Suprapubic skin (tissue), 4 donors: ENCODE data around the gene IST1. TPM values are rescaled to one million over a fixed set of nuclear protein-coding genes. Genes with fewer than 3 reads are reported as not detected.
A peak's percentile ranks its signal among the peaks of the same experiment; 100 is the strongest.

ENCODE experiments used
- DNase-seq, 2 donors: peaks; one replicate each; pipeline ENCODE4 v3.0.0-alpha.2; 2019; ENCODE audit warnings: low spot score in 2 of 2
- H3K27ac ChIP-seq: fragments of 200-600 bp; sonication (generic); one replicate; pipeline ENCODE4 v1.5.1; 2019
- H3K27me3 ChIP-seq: fragments of 200-600 bp; sonication (generic); one replicate; pipeline ENCODE4 v1.5.1; 2019
- H3K36me3 ChIP-seq: fragments of 200-600 bp; sonication (generic); one replicate; pipeline ENCODE4 v1.5.1; 2019
- H3K4me1 ChIP-seq: fragments of 200-600 bp; sonication (generic); one replicate; pipeline ENCODE4 v1.5.1; 2019
- H3K4me3 ChIP-seq: fragments of 200-600 bp; sonication (generic); one replicate; pipeline ENCODE4 v1.5.1; 2019; ENCODE audit warnings: mild to moderate bottlenecking
- H3K9me3 ChIP-seq: fragments of 200-600 bp; sonication (generic); one replicate; pipeline ENCODE4 v1.5.1; 2019
- EP300 ChIP-seq: sonication (generic); formaldehyde crosslinking; IDR thresholded peaks from one replicate; pipeline ENCODE4 v1.6.1; 2017; ENCODE audit warnings: antibody characterized with exemption
- POLR2A ChIP-seq, 2 donors: fragments of 450-650 bp; IDR thresholded peaks; one replicate each; pipeline ENCODE4 v1.6.1; 2017; ENCODE audit warnings: antibody characterized with exemption in 2 of 2, mild to moderate bottlenecking in 2 of 2, moderate library complexity in 2 of 2
- POLR2AphosphoS5 ChIP-seq, 3 donors: sonication (generic); formaldehyde crosslinking; IDR thresholded peaks; one replicate each; pipeline ENCODE4 v1.6.1; 2017; ENCODE audit warnings: antibody characterized with exemption in 3 of 3
- WGBS: methylation state at CpG from one replicate; pipeline ENCODE4 v1.1.5; 2018; 5-methylcytosine and 5-hydroxymethylcytosine counted together
- total RNA-seq, 4 donors: library from RNA; depleted of rRNA; stranded (reverse); fragments of >200 nt; gene quantifications; one replicate each; pipeline ENCODE4 v1.1.0, GENCODE V29; 2016
- TF ChIP-seq, protein P1 (sequence below), 2 donors: fragments of 200-600 bp in 1 of 2; fragments of 450-650 bp in 1 of 2; sonication (generic) in 1 of 2; IDR thresholded peaks; one replicate each; pipeline ENCODE4 v1.5.1; 2016 to 2019; ENCODE audit warnings: antibody characterized with exemption in 2 of 2, mild to moderate bottlenecking in 1 of 2, moderate library complexity in 1 of 2

The IST1 gene
- total RNA-seq, 4 donors from 2014 or later: 171 to 405 (median 201) TPM

DNA sequence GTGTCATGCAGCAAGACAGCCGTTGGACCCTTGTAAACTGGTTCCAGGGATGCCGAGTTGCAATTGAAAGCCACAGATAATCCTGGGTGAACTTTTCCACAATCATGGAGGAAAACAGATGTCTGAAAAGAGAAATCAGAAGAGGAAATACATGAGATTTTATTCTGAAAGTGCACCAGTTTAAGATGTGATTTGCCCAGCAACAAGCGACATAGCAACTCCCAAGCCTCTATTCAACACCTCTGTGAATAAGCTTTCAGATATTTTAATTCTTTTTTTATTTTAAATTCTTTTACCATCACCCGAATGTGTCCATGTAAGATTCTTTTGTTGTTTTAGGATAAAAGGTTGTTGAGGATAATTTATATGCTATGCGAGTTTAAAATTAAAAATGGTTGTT lies 58.8 kb downstream of the IST1 start:
- WGBS: 78% methylated on average over 5 of the region's 5 CpGs

GRCh38 chr16:71954699-71955195 lies 59.4 kb downstream of the IST1 start:
- Histone ChIP-seq H3K9me3 (no peaks in the 10 kb centered on the region), H3K4me1 (no peaks in the 10 kb centered on the region), H3K27me3 (no peaks in the 10 kb centered on the region), H3K4me3 (no peak overlapping the region), H3K36me3 (no peaks in the 10 kb centered on the region), H3K27ac (no peak overlapping the region)
- TF ChIP-seq POLR2A (IDR thresholded peaks at IDR 0.05) (no peak), EP300 (no peak), POLR2AphosphoS5 (IDR thresholded peaks at IDR 0.05) (no peak)
- TF ChIP-seq, protein P1, sequence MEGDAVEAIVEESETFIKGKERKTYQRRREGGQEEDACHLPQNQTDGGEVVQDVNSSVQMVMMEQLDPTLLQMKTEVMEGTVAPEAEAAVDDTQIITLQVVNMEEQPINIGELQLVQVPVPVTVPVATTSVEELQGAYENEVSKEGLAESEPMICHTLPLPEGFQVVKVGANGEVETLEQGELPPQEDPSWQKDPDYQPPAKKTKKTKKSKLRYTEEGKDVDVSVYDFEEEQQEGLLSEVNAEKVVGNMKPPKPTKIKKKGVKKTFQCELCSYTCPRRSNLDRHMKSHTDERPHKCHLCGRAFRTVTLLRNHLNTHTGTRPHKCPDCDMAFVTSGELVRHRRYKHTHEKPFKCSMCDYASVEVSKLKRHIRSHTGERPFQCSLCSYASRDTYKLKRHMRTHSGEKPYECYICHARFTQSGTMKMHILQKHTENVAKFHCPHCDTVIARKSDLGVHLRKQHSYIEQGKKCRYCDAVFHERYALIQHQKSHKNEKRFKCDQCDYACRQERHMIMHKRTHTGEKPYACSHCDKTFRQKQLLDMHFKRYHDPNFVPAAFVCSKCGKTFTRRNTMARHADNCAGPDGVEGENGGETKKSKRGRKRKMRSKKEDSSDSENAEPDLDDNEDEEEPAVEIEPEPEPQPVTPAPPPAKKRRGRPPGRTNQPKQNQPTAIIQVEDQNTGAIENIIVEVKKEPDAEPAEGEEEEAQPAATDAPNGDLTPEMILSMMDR (IDR thresholded peaks at IDR 0.05): no peak
- no peak for DNase-seq

More for the DNA sequence above, 58.8 kb downstream of the IST1 start:
- DNase-seq: no peak
- H3K27ac ChIP-seq: no peak overlapping the region
- no peaks in the 10 kb centered on the region for H3K4me1 ChIP-seq
- no peaks in the 10 kb centered on the region for H3K9me3 ChIP-seq
- TF ChIP-seq POLR2AphosphoS5 (IDR thresholded peaks at IDR 0.05): no peak
- TF ChIP-seq POLR2A (IDR thresholded peaks at IDR 0.05): no peak
- TF ChIP-seq EP300: no peak
- TF ChIP-seq, protein P1 (IDR thresholded peaks at IDR 0.05): no peak
- no peaks in the 10 kb centered on the region for H3K27me3 ChIP-seq
- no peaks in the 10 kb centered on the region for H3K36me3 ChIP-seq
- H3K4me3 ChIP-seq: no peak overlapping the region

DNA sequence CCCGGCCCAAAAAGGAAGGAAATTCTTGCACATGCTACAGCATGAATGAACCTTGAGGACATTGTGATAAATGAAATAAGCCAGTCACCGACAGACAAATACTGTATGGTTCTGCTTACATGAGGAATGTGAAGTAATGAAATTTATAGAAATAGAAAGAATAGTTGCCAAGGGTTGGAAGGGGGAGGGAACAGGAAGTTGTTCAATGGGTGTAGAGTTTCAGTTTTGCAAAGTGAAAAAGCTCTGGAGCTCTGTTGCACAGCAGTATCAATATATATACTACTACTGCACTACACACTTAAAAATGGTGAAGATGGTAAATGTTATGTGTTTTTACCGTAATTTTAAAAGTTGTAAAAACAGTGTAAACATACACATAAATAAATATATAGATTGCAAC lies 61.2 kb downstream of the IST1 start:
- TF ChIP-seq, protein P1 (IDR thresholded peaks at IDR 0.05): no peak
- TF ChIP-seq POLR2AphosphoS5 (IDR thresholded peaks at IDR 0.05): no peak
- TF ChIP-seq EP300: no peak
- no peak for TF ChIP-seq POLR2A (IDR thresholded peaks at IDR 0.05)
- Histone ChIP-seq H3K4me1 (no peaks in the 10 kb centered on the region), H3K27me3 (no peaks in the 10 kb centered on the region), H3K9me3 (no peaks in the 10 kb centered on the region), H3K4me3 (no peak overlapping the region), H3K27ac (no peak overlapping the region), H3K36me3 (no peaks in the 10 kb centered on the region)
- no peak for DNase-seq
- 42% methylated on average over 3 of the region's 3 CpGs for whole genome bisulfite sequencing

DNA sequence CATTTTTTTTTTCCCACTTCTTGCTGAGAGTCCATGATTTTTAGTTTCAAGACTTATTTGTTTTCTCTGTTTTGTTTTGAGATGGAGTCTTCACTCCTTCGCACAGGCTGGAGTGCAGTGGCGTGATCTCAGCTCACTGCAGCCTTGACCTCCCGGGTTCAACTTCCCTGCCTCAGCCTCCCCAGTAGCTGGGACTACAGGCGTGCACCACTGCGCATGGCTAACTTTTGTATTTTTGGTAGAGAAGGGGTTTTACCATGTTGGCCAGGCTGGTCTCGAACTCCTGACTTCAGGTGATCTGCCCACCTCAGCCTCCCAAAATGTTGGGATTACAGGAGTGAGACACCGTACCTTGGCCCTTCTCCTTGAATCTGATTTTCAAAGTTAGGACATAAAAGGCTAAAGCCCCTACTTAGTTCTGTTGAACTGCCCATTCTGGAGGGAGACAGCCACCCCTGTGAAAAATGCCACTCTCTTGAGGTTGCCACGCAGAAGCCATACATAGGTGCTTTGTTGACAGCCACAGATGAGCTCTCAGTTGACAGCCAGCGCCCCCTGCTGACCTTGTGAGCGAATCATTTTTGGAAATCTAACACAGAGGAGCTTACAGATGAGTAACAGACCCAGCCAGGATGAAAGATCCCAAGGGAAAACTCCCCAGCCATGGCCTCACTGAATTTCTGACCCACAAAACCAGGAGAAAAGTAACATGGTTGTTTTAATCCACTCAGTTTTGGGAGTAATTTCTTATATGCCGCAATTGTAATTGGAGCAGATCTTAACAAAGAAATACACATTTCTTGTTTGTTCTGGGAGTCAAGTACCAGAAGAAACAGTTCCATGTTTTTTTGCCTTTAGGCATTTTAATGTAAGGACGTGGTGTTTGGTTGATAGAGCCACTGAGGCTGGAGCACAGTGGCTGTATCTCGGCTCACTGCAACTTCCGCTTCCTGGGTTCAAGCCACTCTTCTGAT lies 66.0 kb downstream of the IST1 start:
- H3K4me1 ChIP-seq: no peaks in the 10 kb centered on the region
- no peak overlapping the region for H3K27ac ChIP-seq
- DNase-seq: peak; percentile 86 to 91
- WGBS: 59% methylated on average over 14 of the region's 14 CpGs
- H3K4me3 ChIP-seq: no peak overlapping the region
- H3K27me3 ChIP-seq: no peaks in the 10 kb centered on the region
- H3K36me3 ChIP-seq: no peaks in the 10 kb centered on the region
- TF ChIP-seq POLR2A (IDR thresholded peaks at IDR 0.05): no peak
- TF ChIP-seq, protein P1 (IDR thresholded peaks at IDR 0.05): peak; percentile 57 to 72
- H3K9me3 ChIP-seq: no peaks in the 10 kb centered on the region

GRCh38 chr16:71963125-71963875 lies 68.0 kb downstream of the IST1 start:
- WGBS: 79% methylated on average over 9 of the region's 9 CpGs

More at GRCh38 chr16:71963125-71963875, 68.0 kb downstream of the IST1 start:
- no peak overlapping the region for H3K27ac ChIP-seq
- DNase-seq: no peak
- TF ChIP-seq, protein P1 (IDR thresholded peaks at IDR 0.05): no peak
- TF ChIP-seq POLR2A (IDR thresholded peaks at IDR 0.05): no peak
- TF ChIP-seq EP300: no peak
- no peak for TF ChIP-seq POLR2AphosphoS5 (IDR thresholded peaks at IDR 0.05)
- H3K4me3 ChIP-seq: no peak overlapping the region
- H3K27me3 ChIP-seq: no peaks in the 10 kb centered on the region
- no peaks in the 10 kb centered on the region for H3K9me3 ChIP-seq
- H3K36me3 ChIP-seq: no peaks in the 10 kb centered on the region
- H3K4me1 ChIP-seq: no peaks in the 10 kb centered on the region
